HepG2 (cell line): ENCODE results near the gene SSNA1. TPM values are rescaled to one million over a fixed set of nuclear protein-coding genes. Genes with fewer than 3 reads are reported as not detected.

Source experiments
- ATAC-seq: fragments of 200-7000 bp; cut with Tn5 transposase; 3 replicates; pipeline ENCODE4 v1.9.1; 2020; ENCODE audit warnings: mild to moderate bottlenecking, moderate library complexity
- BruUV-seq: library from RNA; stranded (reverse); fragments of 400-500 nt; replicated peaks from 2 replicates; lab custom pipeline; 2021; lab: Mats Ljungman, UMichigan
- CTCF ChIA-PET: fragments of 300-600 bp; formaldehyde crosslinking; extraction: SDS; loops from one replicate; lab custom pipeline; 2021; ENCODE audit warnings: low total read pairs, inconsistent platforms, low intra/inter-chr PET ratio; lab: Yijun Ruan, JAX
- POLR2A ChIA-PET: fragments of 350-600 bp; sonication (Branson Sonifier 250); formaldehyde crosslinking; loops from one replicate; lab custom pipeline; 2020; ENCODE audit warnings: antibody characterized with exemption, inconsistent platforms; lab: Yijun Ruan, JAX
- DNase-seq: peaks from one replicate; pipeline ENCODE4 v3.0.0-alpha.2; 2015; ENCODE audit warnings: low spot score
- FAIRE-seq: peaks from 3 replicates; lab custom pipeline; 2011; peaks lifted over from hg19 to GRCh38; lab: Jason Lieb, UNC
- H2AFZ ChIP-seq: one replicate; pipeline ENCODE4 v1.6.1; 2011; ENCODE audit warnings: low read length, inconsistent platforms
- H3K27ac ChIP-seq: fragments of 300-600 bp; 3 replicates; pipeline ENCODE4 v1.8.0; 2011; ENCODE audit warnings: mixed run types, mild to moderate bottlenecking, mixed read lengths, low read length, inconsistent platforms; ENCODE audit not compliant: insufficient read depth; ENCODE audit errors: extremely low read length
- H3K27me3 ChIP-seq, 2 experiments: fragments of 200-600 bp in 1 of 2; 2 replicates in 1 of 2; 3 replicates in 1 of 2; pipeline versions ENCODE4 v1.6.0 to v1.8.0; 2011; ENCODE audit warnings: low read length in 2 of 2, mild to moderate bottlenecking in 2 of 2, moderate library complexity in 2 of 2, inconsistent platforms in 1 of 2; ENCODE audit not compliant: insufficient read depth in 2 of 2, control insufficient read depth in 1 of 2
- H3K36me3 ChIP-seq, 2 experiments: fragments of 200-600 bp in 1 of 2; replicated peaks in 1 of 2; 2 replicates in 1 of 2; 3 replicates in 1 of 2; pipeline versions ENCODE4 v1.5.1 to v1.8.0; 2011; ENCODE audit warnings: low read length in 2 of 2, inconsistent platforms in 1 of 2; ENCODE audit not compliant: insufficient read depth in 2 of 2, control insufficient read depth in 1 of 2
- H3K4me1 ChIP-seq: 2 replicates; pipeline ENCODE4 v1.5.1; 2012; ENCODE audit warnings: low read length, inconsistent platforms; ENCODE audit not compliant: insufficient read depth
- H3K4me2 ChIP-seq: 2 replicates; pipeline ENCODE4 v1.6.0; 2011; ENCODE audit warnings: low read depth, low read length, inconsistent platforms
- H3K4me3 ChIP-seq, 3 experiments: fragments of 200-600 bp in 1 of 3; sonication (generic), shearing (Covaris generic) in 1 of 3; replicated peaks in 1 of 3; 2 replicates each; pipeline ENCODE4 v1.5.1; 2011 to 2016; ENCODE audit warnings: low read length in 3 of 3, inconsistent platforms in 2 of 3, low read depth in 2 of 3, mild to moderate bottlenecking in 2 of 3, control low read depth in 1 of 3, mixed read lengths in 1 of 3; ENCODE audit not compliant: insufficient read depth in 1 of 3
- H3K79me2 ChIP-seq: one replicate; pipeline ENCODE4 v1.6.1; 2011; ENCODE audit warnings: low read length, inconsistent platforms; ENCODE audit not compliant: insufficient read depth
- H3K9ac ChIP-seq: 2 replicates; pipeline ENCODE4 v1.6.0; 2011; ENCODE audit warnings: mild to moderate bottlenecking, low read depth, low read length, inconsistent platforms; ENCODE audit not compliant: insufficient read depth
- H3K9me3 ChIP-seq: 2 replicates; pipeline ENCODE4 v1.5.1; 2012; ENCODE audit warnings: mild to moderate bottlenecking, low read length
- H4K20me1 ChIP-seq: 2 replicates; pipeline ENCODE4 v1.6.0; 2011; ENCODE audit warnings: inconsistent platforms, mild to moderate bottlenecking, low read length, moderate library complexity; ENCODE audit not compliant: insufficient read depth
- CBX1 ChIP-seq: IDR thresholded peaks from one replicate; pipeline ENCODE4 v1.6.1; 2016; ENCODE audit warnings: antibody characterized with exemption, low read depth
- GATAD2A ChIP-seq: IDR thresholded peaks from 2 replicates; pipeline ENCODE4 v1.6.1; 2016
- KLF15 ChIP-seq: sonication (generic); formaldehyde crosslinking; IDR thresholded peaks from 2 replicates; pipeline ENCODE4 v1.8.1; 2023; ENCODE audit warnings: borderline replicate concordance, mild to moderate bottlenecking, inconsistent platforms, missing genetic modification reagents, mixed read lengths
- NR2F1 ChIP-seq, 2 experiments: fragments of 450-650 bp in 1 of 2; formaldehyde crosslinking in 1 of 2; IDR thresholded peaks; 2 replicates each; pipeline versions ENCODE4 v1.5.0 to v1.6.1; 2016 to 2020; ENCODE audit warnings: mild to moderate bottlenecking in 1 of 2, missing compliant biosample characterization in 1 of 2, missing genetic modification reagents in 1 of 2, moderate library complexity in 1 of 2
- RARG ChIP-seq: sonication (generic); formaldehyde crosslinking; IDR thresholded peaks from 2 replicates; pipeline ENCODE4 v1.4.0; 2020; ENCODE audit warnings: low read depth, mild to moderate bottlenecking, missing genetic modification reagents
- TBX2 ChIP-seq: sonication (generic); formaldehyde crosslinking; IDR thresholded peaks from 2 replicates; pipeline ENCODE4 v1.5.0; 2020; ENCODE audit warnings: missing genetic modification reagents, mild to moderate bottlenecking, borderline replicate concordance
- TCF7 ChIP-seq: sonication (generic); IDR thresholded peaks from 2 replicates; pipeline ENCODE4 v1.6.1; 2016; ENCODE audit warnings: antibody characterized with exemption, low read depth
- XRCC5 ChIP-seq: fragments of 200-400 bp; formaldehyde crosslinking; optimal IDR thresholded peaks from 2 replicates; pipeline ENCODE3; 2017; ENCODE audit warnings: mild to moderate bottlenecking, low read length
- ZC3H13 ChIP-seq: sonication (generic); formaldehyde crosslinking; IDR thresholded peaks from 2 replicates; pipeline ENCODE4 v1.8.1; 2023; ENCODE audit warnings: mild to moderate bottlenecking, missing genetic modification reagents, moderate library complexity
- ZFP62 ChIP-seq: sonication (generic); formaldehyde crosslinking; IDR thresholded peaks from 2 replicates; pipeline ENCODE4 v1.4.0; 2020; ENCODE audit warnings: missing genetic modification reagents
- ZNF275 ChIP-seq: sonication (generic); formaldehyde crosslinking; IDR thresholded peaks from 2 replicates; pipeline ENCODE4 v1.8.0; 2022; ENCODE audit warnings: missing genetic modification reagents, mild to moderate bottlenecking, inconsistent platforms, borderline replicate concordance
- WGBS: methylation state at CpG from one replicate; pipeline ENCODE4 v1.1.6; 2017; ENCODE audit warnings: low lambda C conversion rate; 5-methylcytosine and 5-hydroxymethylcytosine counted together
- in situ Hi-C: cut with HindIII; loops from 2 replicates; pipeline ENCODE4 v1.10.0; 2017; ENCODE audit warnings: low pct_unique_long_range_greater_than_20kb; ENCODE audit not compliant: extremely low pct_ligation_motif_present
- intact Hi-C: fragments of 100-400 bp; cut with micrococcal nuclease; formaldehyde crosslinking; loops from one replicate; pipeline ENCODE4 v1.10.0; 2022; ENCODE audit not compliant: unreplicated experiment
- polyA plus RNA-seq, 8 experiments: library from polyadenylated mRNA; depleted of rRNA in 3 of 8; stranded (reverse) in 7 of 8; unstranded in 1 of 8; fragments of >200 nt; fragmentation: Illumina TruSeq in 4 of 8; extraction: Trizol in 4 of 8; gene quantifications; 2 replicates each; pipeline versions ENCODE4 v1.2.1 to v1.2.3, GENCODE V29; 2011 to 2016; ENCODE audit warnings: low read depth in 4 of 8, missing spikeins in 1 of 8, mixed read lengths in 1 of 8; ENCODE audit not compliant: insufficient read depth in 1 of 8
- total RNA-seq, 5 experiments: library from RNA; depleted of rRNA; stranded (reverse); fragments of >200 nt; fragmentation: Illumina TruSeq; extraction: Trizol; gene quantifications; 2 replicates each; pipeline ENCODE4 v1.2.3, GENCODE V29; 2016; ENCODE audit warnings: low read depth in 1 of 5
- TF ChIP-seq, protein P1 (sequence below): IDR thresholded peaks from 2 replicates; pipeline ENCODE4 v1.4.0; 2020; ENCODE audit warnings: mild to moderate bottlenecking, missing genetic modification reagents
- TF ChIP-seq, protein P2 (sequence below): sonication (generic); formaldehyde crosslinking; conservative IDR thresholded peaks from 2 replicates; pipeline ENCODE4 v1.4.0; 2020; ENCODE audit warnings: missing genetic modification reagents

The SSNA1 gene
- total and polyA plus RNA-seq, 2 of the 13 experiments (the other 11 are each of a cell fraction or from before 2014, with no cell fraction given) = 35.9 to 49.4 TPM

DNA sequence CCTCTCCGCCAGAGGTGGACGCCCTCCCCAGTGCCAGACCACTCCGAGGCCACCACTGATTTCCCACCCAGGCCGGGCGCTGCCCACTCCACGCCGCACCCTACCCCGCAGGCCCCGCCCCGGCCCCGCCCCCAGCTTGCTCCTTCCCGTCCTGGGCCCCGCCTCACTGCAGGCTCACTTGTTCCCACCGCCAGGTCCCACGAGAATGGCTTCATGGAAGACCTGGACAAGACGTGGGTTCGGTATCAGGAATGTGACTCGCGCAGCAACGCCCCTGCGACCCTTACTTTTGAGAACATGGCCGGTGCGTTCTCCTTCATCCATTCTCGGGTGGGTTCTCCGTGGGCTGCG lies 25.1 kb upstream of the SSNA1 start (continued):
- TF ChIP-seq, protein P1, sequence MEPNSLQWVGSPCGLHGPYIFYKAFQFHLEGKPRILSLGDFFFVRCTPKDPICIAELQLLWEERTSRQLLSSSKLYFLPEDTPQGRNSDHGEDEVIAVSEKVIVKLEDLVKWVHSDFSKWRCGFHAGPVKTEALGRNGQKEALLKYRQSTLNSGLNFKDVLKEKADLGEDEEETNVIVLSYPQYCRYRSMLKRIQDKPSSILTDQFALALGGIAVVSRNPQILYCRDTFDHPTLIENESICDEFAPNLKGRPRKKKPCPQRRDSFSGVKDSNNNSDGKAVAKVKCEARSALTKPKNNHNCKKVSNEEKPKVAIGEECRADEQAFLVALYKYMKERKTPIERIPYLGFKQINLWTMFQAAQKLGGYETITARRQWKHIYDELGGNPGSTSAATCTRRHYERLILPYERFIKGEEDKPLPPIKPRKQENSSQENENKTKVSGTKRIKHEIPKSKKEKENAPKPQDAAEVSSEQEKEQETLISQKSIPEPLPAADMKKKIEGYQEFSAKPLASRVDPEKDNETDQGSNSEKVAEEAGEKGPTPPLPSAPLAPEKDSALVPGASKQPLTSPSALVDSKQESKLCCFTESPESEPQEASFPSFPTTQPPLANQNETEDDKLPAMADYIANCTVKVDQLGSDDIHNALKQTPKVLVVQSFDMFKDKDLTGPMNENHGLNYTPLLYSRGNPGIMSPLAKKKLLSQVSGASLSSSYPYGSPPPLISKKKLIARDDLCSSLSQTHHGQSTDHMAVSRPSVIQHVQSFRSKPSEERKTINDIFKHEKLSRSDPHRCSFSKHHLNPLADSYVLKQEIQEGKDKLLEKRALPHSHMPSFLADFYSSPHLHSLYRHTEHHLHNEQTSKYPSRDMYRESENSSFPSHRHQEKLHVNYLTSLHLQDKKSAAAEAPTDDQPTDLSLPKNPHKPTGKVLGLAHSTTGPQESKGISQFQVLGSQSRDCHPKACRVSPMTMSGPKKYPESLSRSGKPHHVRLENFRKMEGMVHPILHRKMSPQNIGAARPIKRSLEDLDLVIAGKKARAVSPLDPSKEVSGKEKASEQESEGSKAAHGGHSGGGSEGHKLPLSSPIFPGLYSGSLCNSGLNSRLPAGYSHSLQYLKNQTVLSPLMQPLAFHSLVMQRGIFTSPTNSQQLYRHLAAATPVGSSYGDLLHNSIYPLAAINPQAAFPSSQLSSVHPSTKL (CRISPR knock-in tag) = no peak
- no peak for TF ChIP-seq TBX2 (CRISPR knock-in tag)
- TF ChIP-seq ZFP62 (CRISPR knock-in tag) = no peak

DNA sequence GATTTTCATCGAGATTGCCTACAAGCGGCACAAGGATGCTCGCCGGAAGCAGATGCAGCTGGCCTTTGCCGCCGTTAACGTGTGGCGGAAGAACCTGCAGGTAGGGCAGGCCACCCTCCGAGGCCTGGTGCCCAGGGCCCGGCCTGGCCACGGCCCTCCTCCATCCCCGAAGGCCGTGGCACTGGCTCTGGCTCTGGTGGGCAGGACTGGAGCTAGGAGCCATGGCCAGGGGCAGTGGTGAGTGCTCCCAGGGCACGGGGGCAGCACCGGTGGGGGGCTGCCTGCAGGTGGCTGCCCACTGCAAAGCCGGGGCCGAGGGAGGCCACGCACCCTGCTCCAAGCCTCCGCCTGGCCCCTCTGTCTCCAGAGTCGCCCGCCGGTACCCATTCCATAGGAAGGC lies 24.7 kb upstream of the SSNA1 start:
- no peaks in the 10 kb centered on the region for H3K79me2 ChIP-seq
- POLR2A ChIA-PET = no interaction called here
- H3K4me2 ChIP-seq = no peak overlapping the region
- CTCF ChIA-PET = no interaction called here
- TF ChIP-seq TCF7 (no peak), NR2F1 (CRISPR knock-in tag; IDR thresholded peaks at IDR 0.05) (no peak), CBX1 (no peak), XRCC5 (no peak), ZNF275 (no peak), ZC3H13 (CRISPR knock-in tag) (no peak), RARG (CRISPR knock-in tag) (no peak), GATAD2A (no peak), KLF15 (no peak)
- TF ChIP-seq, protein P2, sequence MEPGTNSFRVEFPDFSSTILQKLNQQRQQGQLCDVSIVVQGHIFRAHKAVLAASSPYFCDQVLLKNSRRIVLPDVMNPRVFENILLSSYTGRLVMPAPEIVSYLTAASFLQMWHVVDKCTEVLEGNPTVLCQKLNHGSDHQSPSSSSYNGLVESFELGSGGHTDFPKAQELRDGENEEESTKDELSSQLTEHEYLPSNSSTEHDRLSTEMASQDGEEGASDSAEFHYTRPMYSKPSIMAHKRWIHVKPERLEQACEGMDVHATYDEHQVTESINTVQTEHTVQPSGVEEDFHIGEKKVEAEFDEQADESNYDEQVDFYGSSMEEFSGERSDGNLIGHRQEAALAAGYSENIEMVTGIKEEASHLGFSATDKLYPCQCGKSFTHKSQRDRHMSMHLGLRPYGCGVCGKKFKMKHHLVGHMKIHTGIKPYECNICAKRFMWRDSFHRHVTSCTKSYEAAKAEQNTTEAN (CRISPR knock-in tag) = no peak
- H2AFZ ChIP-seq = no peak overlapping the region
- intact Hi-C loops = no loop called here
- no peak overlapping the region for H3K27ac ChIP-seq
- FAIRE-seq (no peak), ATAC-seq (no peak), DNase-seq (no peak)
- no peaks in the 10 kb centered on the region; the same call in 1 of the 2 replicates for H3K4me1 ChIP-seq
- H4K20me1 ChIP-seq = no peaks in the 10 kb centered on the region
- 91% methylated on average over 6 of the region's 22 CpGs for WGBS
- H3K9ac ChIP-seq = no peak overlapping the region
- peaks cover 23 to 85% of the 10 kb centered on the region in 2 experiments; a peak in 4 of 5 replicates for H3K27me3 ChIP-seq
- in situ Hi-C loops = no loop called here
- BruUV-seq = no TSS peak
- H3K36me3 ChIP-seq = no peaks in the 10 kb centered on the region
- H3K4me3 ChIP-seq = no peak overlapping the region
- H3K9me3 ChIP-seq = no peaks in the 10 kb centered on the region
